ENCODE data around the gene CD58. TPM values are rescaled to one million over a fixed set of nuclear protein-coding genes. Genes with fewer than 3 reads are reported as not detected.

The CD58 gene
- polyA plus RNA-seq, 3 donors, result 81.0 to 168 (median 128) TPM

DNA sequence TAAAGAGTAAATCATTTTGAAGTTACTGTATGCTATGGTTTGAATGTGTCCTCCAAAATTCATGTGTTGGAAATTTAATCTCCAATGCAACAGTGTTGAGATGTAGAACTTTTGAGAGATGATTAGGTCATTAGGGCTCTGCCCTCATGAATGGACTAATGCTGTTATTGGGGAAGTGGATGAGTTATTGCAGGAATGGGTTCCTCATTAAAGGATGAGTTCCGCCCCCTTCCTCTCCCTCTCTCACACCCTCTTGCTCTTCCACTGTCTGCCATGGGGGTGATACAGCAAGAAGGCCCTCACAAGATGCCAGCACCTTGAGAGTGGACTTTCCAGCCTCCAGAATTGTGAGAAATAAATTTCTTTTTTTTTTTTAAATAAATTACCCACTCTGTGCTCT, 100.2 kb downstream of the CD58 start:
- Histone ChIP-seq H3K27me3 (ENCODE audit: control insufficient read depth in 2 of 2, insufficient read depth in 2 of 2, low read length in 2 of 2) (no peaks in the 10 kb centered on the region), H3K9ac (ENCODE audit: insufficient read depth, low read length, poor library complexity, severe bottlenecking) (no peak overlapping the region), H2AFZ (ENCODE audit: insufficient read depth, low read depth, low read length, poor library complexity, severe bottlenecking) (no peak overlapping the region), H4K20me1 (ENCODE audit: insufficient read depth, low read length) (no peaks in the 10 kb centered on the region), H3K4me3 (replicated peaks in 1 of 3; ENCODE audit: low read depth in 2 of 3, low read length in 3 of 3) (no peak overlapping the region), H3K4me2 (replicated peaks; ENCODE audit: extremely low read depth, low read length, poor library complexity, severe bottlenecking) (no peak overlapping the region), H3K27ac (ENCODE audit: low read depth in 1 of 2, low read length in 2 of 2) (no peak overlapping the region), H3K79me2 (ENCODE audit: insufficient read depth, low read length) (no peaks in the 10 kb centered on the region), H3K4me1 (ENCODE audit: control insufficient read depth in 1 of 2, insufficient read depth in 2 of 2, low read length in 2 of 2) (no peaks in the 10 kb centered on the region), H3K9me3 (replicated peaks in 1 of 2; ENCODE audit: control insufficient read depth in 1 of 2, insufficient read depth in 1 of 2, low read length in 2 of 2) (no peaks in the 10 kb centered on the region), H3K36me3 (replicated peaks in 1 of 2; ENCODE audit: control insufficient read depth in 1 of 2, insufficient read depth in 2 of 2, low read length in 2 of 2) (no peaks in the 10 kb centered on the region)
- Mint-ChIP-seq H3K4me1 (peaks cover 4% of the 10 kb centered on the region), H3K27me3 (ENCODE audit: low read depth in 3 of 3) (peaks cover 2 to 5% (median 2%) of the 10 kb centered on the region in 3 donors), H3K27ac (no peak overlapping the region), H3K36me3 (no peaks in the 10 kb centered on the region), H3K4me3 (no peak overlapping the region), H3K9me3 (peaks cover 0 to 2% (median 0%) of the 10 kb centered on the region in 7 donors)
- peak; percentile 5 to 13 (median 12) for DNase-seq
- intact Hi-C loops (cut with micrococcal nuclease), result no loop called here
- no peak for TF ChIP-seq CTCF (IDR thresholded peaks at IDR 0.05)
- no CpG with 5 or more reads among the region's 1 CpG for WGBS (ENCODE audit: insufficient coverage)

GRCh38 chr1:116466810-116467557, 103.8 kb downstream of the CD58 start:
- H3K9ac ChIP-seq (ENCODE audit: insufficient read depth, low read length, poor library complexity, severe bottlenecking), result no peak overlapping the region
- DNase-seq, result no peak
- no peak overlapping the region for H2AFZ ChIP-seq (ENCODE audit: insufficient read depth, low read depth, low read length, poor library complexity, severe bottlenecking)
- intact Hi-C loops (cut with micrococcal nuclease), result no loop called here
- no peaks in the 10 kb centered on the region for H3K9me3 ChIP-seq (replicated peaks in 1 of 2; ENCODE audit: control insufficient read depth in 1 of 2, insufficient read depth in 1 of 2, low read length in 2 of 2)
- H3K4me3 Mint-ChIP-seq, result no peak overlapping the region
- H3K9me3 Mint-ChIP-seq, result peaks cover 0 to 5% (median 0%) of the 10 kb centered on the region in 7 donors
- H3K27ac ChIP-seq (ENCODE audit: low read depth in 1 of 2, low read length in 2 of 2), result no peak overlapping the region
- no peaks in the 10 kb centered on the region for H3K79me2 ChIP-seq (ENCODE audit: insufficient read depth, low read length)
- H3K27me3 ChIP-seq (ENCODE audit: control insufficient read depth in 2 of 2, insufficient read depth in 2 of 2, low read length in 2 of 2), result peaks cover 0 to 2% of the 10 kb centered on the region in 2 donors
- H3K27me3 Mint-ChIP-seq (ENCODE audit: low read depth in 3 of 3), result peaks cover 7 to 17% (median 8%) of the 10 kb centered on the region in 3 donors
- no peaks in the 10 kb centered on the region for H3K36me3 ChIP-seq (replicated peaks in 1 of 2; ENCODE audit: control insufficient read depth in 1 of 2, insufficient read depth in 2 of 2, low read length in 2 of 2)
- TF ChIP-seq CTCF (IDR thresholded peaks at IDR 0.05), result no peak
- no peak overlapping the region for H3K4me3 ChIP-seq (replicated peaks in 1 of 3; ENCODE audit: low read depth in 2 of 3, low read length in 3 of 3)
- H3K4me1 ChIP-seq (ENCODE audit: control insufficient read depth in 1 of 2, insufficient read depth in 2 of 2, low read length in 2 of 2), result no peaks in the 10 kb centered on the region
- no peaks in the 10 kb centered on the region for H3K36me3 Mint-ChIP-seq
- H3K4me2 ChIP-seq (replicated peaks; ENCODE audit: extremely low read depth, low read length, poor library complexity, severe bottlenecking), result no peak overlapping the region
- H3K27ac Mint-ChIP-seq, result no peak overlapping the region
- H3K4me1 Mint-ChIP-seq, result peaks cover 4% of the 10 kb centered on the region
- H4K20me1 ChIP-seq (ENCODE audit: insufficient read depth, low read length), result no peaks in the 10 kb centered on the region
- WGBS (ENCODE audit: insufficient coverage), result 89% methylated on average over 1 of the region's 2 CpGs

All from CD14-positive monocyte (primary cell).